Lower lobe of right lung (tissue), 2 donors: ENCODE data around the gene DNMT3B. TPM values are rescaled to one million over a fixed set of nuclear protein-coding genes. Genes with fewer than 3 reads are reported as not detected.
"Not testable (repeated sequence)": the region's sequence is repeated elsewhere in the genome, so short reads cannot be mapped to it uniquely, and the experiment has no call there.

Experiments
- ATAC-seq, 2 donors: fragments of 200-7000 bp; cut with Tn5 transposase; one replicate each; pipeline ENCODE4 v1.9.1; 2020 to 2022; ENCODE audit warnings: mild to moderate bottlenecking in 2 of 2, moderate library complexity in 2 of 2
- DNase-seq: peaks from one replicate; pipeline ENCODE4 v3.0.0-alpha.2; 2020
- H3K27ac ChIP-seq: fragments of 200-600 bp; one replicate; pipeline ENCODE4 v1.8.0; 2022
- H3K27me3 ChIP-seq: fragments of 200-600 bp; one replicate; pipeline ENCODE4 v1.8.0; 2022; ENCODE audit warnings: low read depth
- H3K36me3 ChIP-seq: fragments of 200-600 bp; one replicate; pipeline ENCODE4 v1.8.0; 2022; ENCODE audit warnings: mild to moderate bottlenecking
- H3K4me1 ChIP-seq: fragments of 200-600 bp; one replicate; pipeline ENCODE4 v1.8.0; 2022
- H3K4me3 ChIP-seq: fragments of 200-600 bp; one replicate; pipeline ENCODE4 v1.8.0; 2022; ENCODE audit warnings: mild to moderate bottlenecking
- H3K9me3 ChIP-seq: fragments of 200-600 bp; one replicate; pipeline ENCODE4 v1.8.0; 2022
- CTCF ChIP-seq: fragments of 200-600 bp; IDR thresholded peaks from one replicate; pipeline ENCODE4 v1.8.0; 2022; ENCODE audit warnings: antibody characterized with exemption, mild to moderate bottlenecking
- intact Hi-C: fragments of 100-400 bp; cut with DNase I; formaldehyde crosslinking; loops from one replicate; pipeline ENCODE4 v1.11.0; 2022
- total RNA-seq: library from RNA; stranded (reverse); fragmentation: NEBNext Ultra II Directional; extraction: Animal tissue kit (Norgen Biotek cat#: 25700); gene quantifications from one replicate; pipeline ENCODE4 v1.2.1, GENCODE V29; 2021
- donor health status: DM: no; HTN: yes; CAD: no; lungs with severe emphysema.

DNMT3B gene
- total RNA-seq, 1 donor from 2014 or later: 1.1 TPM

GRCh38 chr20:32792731-32793458 is 30.7 kb downstream of the DNMT3B start:
- H3K4me1 ChIP-seq: no peaks in the 10 kb centered on the region
- intact Hi-C loops: no loop called here
- no peaks in the 10 kb centered on the region for H3K36me3 ChIP-seq
- no peak overlapping the region for H3K27ac ChIP-seq
- no peak for ATAC-seq
- no peaks in the 10 kb centered on the region for H3K27me3 ChIP-seq
- no peaks in the 10 kb centered on the region for H3K9me3 ChIP-seq
- no peak for DNase-seq
- H3K4me3 ChIP-seq: no peak overlapping the region
- no peak for TF ChIP-seq CTCF

- no peak for DNase-seq
- Histone ChIP-seq H3K27ac (no peak overlapping the region), H3K4me1 (no peaks in the 10 kb centered on the region), H3K9me3 (no peaks in the 10 kb centered on the region), H3K36me3 (peaks cover 4% of the 10 kb centered on the region), H3K27me3 (no peaks in the 10 kb centered on the region), H3K4me3 (no peak overlapping the region)
- no peak for TF ChIP-seq CTCF
- no peak for ATAC-seq
- intact Hi-C loops: no loop called here
Measured at GRCh38 chr20:32796383-32796948, 34.3 kb downstream of the DNMT3B start.

- Histone ChIP-seq H3K4me1 (no peaks in the 10 kb centered on the region), H3K36me3 (peaks cover 4% of the 10 kb centered on the region), H3K27ac (no peak overlapping the region), H3K4me3 (no peak overlapping the region), H3K9me3 (no peaks in the 10 kb centered on the region), H3K27me3 (no peaks in the 10 kb centered on the region)
- ATAC-seq (no peak), DNase-seq (no peak)
- intact Hi-C loops: no loop called here
- TF ChIP-seq CTCF: no peak
Measured at GRCh38 chr20:32796981-32797451, 34.8 kb downstream of the DNMT3B start.

GRCh38 chr20:32797571-32797970 is 35.4 kb downstream of the DNMT3B start:
- DNase-seq, H3K4me1 ChIP-seq, H3K27ac ChIP-seq, H3K4me3 ChIP-seq, H3K9me3 ChIP-seq, ATAC-seq, H3K27me3 ChIP-seq, intact Hi-C loops, H3K36me3 ChIP-seq: not testable (repeated sequence)

GRCh38 chr20:32798046-32798981 is 36.1 kb downstream of the DNMT3B start:
- H3K9me3 ChIP-seq: no peaks in the 10 kb centered on the region
- H3K27me3 ChIP-seq: no peaks in the 10 kb centered on the region
- H3K27ac ChIP-seq: no peak overlapping the region
- H3K4me1 ChIP-seq: no peaks in the 10 kb centered on the region
- DNase-seq (no peak), ATAC-seq (no peak)
- intact Hi-C loops: no loop called here
- H3K4me3 ChIP-seq: no peak overlapping the region
- TF ChIP-seq CTCF: no peak
- H3K36me3 ChIP-seq: peaks cover 4% of the 10 kb centered on the region
